ENCODE data around the gene BLM. TPM values are rescaled to one million over a fixed set of nuclear protein-coding genes. Genes with fewer than 3 reads are reported as not detected.

The BLM gene
- polyA plus RNA-seq, 1 of the 3 experiments (the other 2 are of a cell fraction) = 2.7 TPM

GRCh38 chr15:90701880-90702630 lies 15.1 kb upstream of the BLM start:
- Histone ChIP-seq H3K27ac (ENCODE audit: low read depth in 2 of 2, low read length in 1 of 2) (no peak overlapping the region), H3K36me3 (replicated peaks in 1 of 2; ENCODE audit: control insufficient read depth in 1 of 2, insufficient read depth in 2 of 2, low read length in 1 of 2) (no peaks in the 10 kb centered on the region), H3K9ac (no peak overlapping the region), H4K20me1 (ENCODE audit: insufficient read depth) (no peaks in the 10 kb centered on the region), H3K4me2 (no peak overlapping the region), H2AFZ (ENCODE audit: low read depth) (no peak overlapping the region), H3K4me3 (ENCODE audit: low read depth in 2 of 2, low read length in 1 of 2) (no peak overlapping the region), H3K9me2 (no peaks in the 10 kb centered on the region), H3K4me1 (ENCODE audit: control insufficient read depth in 1 of 2, insufficient read depth in 2 of 2, low read depth in 1 of 2, low read length in 1 of 2) (peaks cover 0 to 2% of the 10 kb centered on the region in 2 experiments; a peak in 1 of 4 replicates), H3F3A (replicated peaks; ENCODE audit: insufficient read depth) (no peaks in the 10 kb centered on the region), H3K79me2 (ENCODE audit: insufficient read depth) (no peaks in the 10 kb centered on the region), H3K9me3 (no peaks in the 10 kb centered on the region), H3K27me3 (ENCODE audit: insufficient read depth) (no peaks in the 10 kb centered on the region)
- DNase-seq = no peak
- WGBS (ENCODE audit: low lambda C conversion rate) = 90% methylated on average over 9 of the region's 9 CpGs
- TF ChIP-seq RAD21 (IDR thresholded peaks at IDR 0.05; ENCODE audit: low read length) (no peak), GATA2 (CRISPR knock-in tag; IDR thresholded peaks at IDR 0.05) (no peak), RFX5 (IDR thresholded peaks at IDR 0.05; ENCODE audit: low read length) (no peak), RXRA (IDR thresholded peaks at IDR 0.05; ENCODE audit: borderline replicate concordance, low read depth) (no peak), CHD2 (IDR thresholded peaks at IDR 0.05; ENCODE audit: low read length, partially characterized antibody) (no peak), USF1 (IDR thresholded peaks at IDR 0.05; ENCODE audit: borderline replicate concordance, low read depth) (no peak), USF2 (IDR thresholded peaks at IDR 0.05; ENCODE audit: borderline replicate concordance, low read depth, low read length) (no peak), TAF1 (IDR thresholded peaks at IDR 0.05; ENCODE audit: borderline replicate concordance, low read depth, low read length) (no peak), NRF1 (IDR thresholded peaks at IDR 0.05; ENCODE audit: low read depth, low read length) (no peak), FOXM1 (IDR thresholded peaks at IDR 0.05; ENCODE audit: low read depth) (no peak), POLR2AphosphoS5 (IDR thresholded peaks at IDR 0.05; ENCODE audit: low read depth, low read length) (no peak), SMC3 (IDR thresholded peaks at IDR 0.05; ENCODE audit: low read depth, low read length) (no peak), SIN3A (IDR thresholded peaks at IDR 0.05; ENCODE audit: borderline replicate concordance, low read depth, low read length) (no peak), IRF3 (IDR thresholded peaks at IDR 0.05; ENCODE audit: low read depth, low read length) (no peak), TCF12 (IDR thresholded peaks at IDR 0.05) (no peak), JUND (IDR thresholded peaks at IDR 0.05) (no peak), RCOR1 (IDR thresholded peaks at IDR 0.05; ENCODE audit: low read length) (no peak), PBX3 (IDR thresholded peaks at IDR 0.05) (no peak)
- POLR2A ChIA-PET = no interaction called here
- CTCF ChIA-PET = interaction anchor here (0.6 to 2.6 kb wide), 4 partner anchors 18 to 184 kb away, joined by 3 to 8 read pairs (median 3); no protein-coding TSS in a partner anchor

All from SK-N-SH (cell line).